Measurements from ENCODE around the gene SEZ6L.
A peak's percentile ranks its signal among the peaks of the same experiment; 100 is the strongest.

Gene SEZ6L

DNA sequence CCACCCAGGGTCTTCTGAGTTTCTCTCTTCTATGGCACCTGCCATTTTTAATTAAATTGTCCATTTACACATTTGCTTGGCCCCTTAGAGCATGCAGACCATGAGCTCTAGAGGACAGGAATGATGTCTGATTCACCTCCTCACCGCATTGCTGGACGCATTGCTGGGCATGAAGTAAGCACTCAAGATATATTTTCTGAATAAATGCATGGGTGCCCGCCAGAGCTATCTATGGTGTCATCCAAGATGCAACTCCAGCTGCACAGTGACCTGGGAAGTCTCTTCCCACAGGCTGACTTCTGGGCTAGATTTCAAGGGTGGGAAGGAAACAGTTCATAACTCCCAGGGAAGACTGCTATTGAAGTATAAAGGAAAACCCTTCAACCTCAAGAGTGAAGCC is 193.2 kb downstream of the SEZ6L start:
- no peak overlapping the region for H3K27ac ChIP-seq (ENCODE audit: low read length)

DNA sequence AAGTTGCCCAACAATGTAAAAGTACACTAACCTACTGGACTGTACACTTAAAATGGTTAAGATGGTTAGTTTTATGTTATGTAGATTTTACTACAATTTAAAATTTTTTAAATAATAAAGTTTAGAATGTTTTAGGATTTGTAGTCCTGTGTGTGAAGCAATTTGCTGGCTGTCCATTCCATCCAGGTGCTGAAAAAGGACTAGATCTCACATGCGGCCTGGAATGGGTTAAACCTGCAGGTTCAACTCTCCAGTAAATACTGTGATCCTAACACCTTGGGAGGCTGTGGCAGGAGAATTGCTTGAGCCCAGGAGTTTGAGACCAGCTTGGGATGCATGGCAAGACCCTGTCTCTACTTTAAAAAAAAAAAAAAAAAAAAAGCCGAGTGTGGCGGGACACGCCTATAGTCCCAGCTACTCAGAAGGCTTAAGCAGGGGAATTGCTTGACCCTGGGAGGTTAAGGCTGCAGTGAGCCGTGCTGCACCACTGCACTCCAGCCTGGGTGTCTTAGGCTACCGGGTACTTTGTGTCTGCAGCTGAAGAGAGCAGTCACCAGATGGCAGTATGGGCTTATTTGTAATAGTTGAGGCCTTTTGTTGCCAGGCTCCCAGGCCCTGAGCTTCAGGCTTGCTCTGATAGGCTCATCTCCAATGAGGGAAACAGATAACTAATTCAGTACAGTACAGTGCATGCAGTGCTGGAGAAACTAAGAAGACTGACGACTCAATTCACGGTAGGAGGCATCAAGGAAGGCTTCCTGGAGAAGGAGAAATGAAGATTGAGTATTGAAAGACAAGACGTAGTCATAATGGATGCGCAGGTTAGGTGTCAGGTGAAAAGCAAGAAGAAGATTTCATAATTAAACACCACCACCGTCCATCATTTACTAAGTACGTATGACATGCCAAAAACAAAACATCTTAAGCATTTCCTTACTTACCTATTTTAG is 195.1 kb downstream of the SEZ6L start:
- Histone ChIP-seq H3K9me3 (ENCODE audit: insufficient read depth, low read length, severe bottlenecking) (no peaks in the 10 kb centered on the region), H3K79me2 (ENCODE audit: insufficient read depth, low read length) (no peaks in the 10 kb centered on the region), H3K27me3 (ENCODE audit: insufficient read depth, low read length, poor library complexity) (no peaks in the 10 kb centered on the region), H3K4me1 (ENCODE audit: insufficient read depth, low read length) (peaks cover 5% of the 10 kb centered on the region), H3K36me3 (ENCODE audit: insufficient read depth, low read length) (no peaks in the 10 kb centered on the region), H3K4me3 (ENCODE audit: low read depth in 1 of 2, low read length in 2 of 2) (no peak overlapping the region), H3K27ac (ENCODE audit: low read length) (no peak overlapping the region), H4K20me1 (ENCODE audit: insufficient read depth, low read length) (no peaks in the 10 kb centered on the region), H2AFZ (ENCODE audit: low read depth, low read length) (no peak overlapping the region), H3K4me2 (ENCODE audit: insufficient read depth, low read length) (no peak overlapping the region), H3K9ac (ENCODE audit: low read depth, low read length) (no peak overlapping the region)
- no peak for TF ChIP-seq EZH2 (IDR thresholded peaks at IDR 0.05; ENCODE audit: borderline replicate concordance, low read depth, low read length, severe bottlenecking)
- TF ChIP-seq, protein P1, sequence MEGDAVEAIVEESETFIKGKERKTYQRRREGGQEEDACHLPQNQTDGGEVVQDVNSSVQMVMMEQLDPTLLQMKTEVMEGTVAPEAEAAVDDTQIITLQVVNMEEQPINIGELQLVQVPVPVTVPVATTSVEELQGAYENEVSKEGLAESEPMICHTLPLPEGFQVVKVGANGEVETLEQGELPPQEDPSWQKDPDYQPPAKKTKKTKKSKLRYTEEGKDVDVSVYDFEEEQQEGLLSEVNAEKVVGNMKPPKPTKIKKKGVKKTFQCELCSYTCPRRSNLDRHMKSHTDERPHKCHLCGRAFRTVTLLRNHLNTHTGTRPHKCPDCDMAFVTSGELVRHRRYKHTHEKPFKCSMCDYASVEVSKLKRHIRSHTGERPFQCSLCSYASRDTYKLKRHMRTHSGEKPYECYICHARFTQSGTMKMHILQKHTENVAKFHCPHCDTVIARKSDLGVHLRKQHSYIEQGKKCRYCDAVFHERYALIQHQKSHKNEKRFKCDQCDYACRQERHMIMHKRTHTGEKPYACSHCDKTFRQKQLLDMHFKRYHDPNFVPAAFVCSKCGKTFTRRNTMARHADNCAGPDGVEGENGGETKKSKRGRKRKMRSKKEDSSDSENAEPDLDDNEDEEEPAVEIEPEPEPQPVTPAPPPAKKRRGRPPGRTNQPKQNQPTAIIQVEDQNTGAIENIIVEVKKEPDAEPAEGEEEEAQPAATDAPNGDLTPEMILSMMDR (IDR thresholded peaks at IDR 0.05; ENCODE audit: borderline replicate concordance, extremely low read depth, low read length, poor library complexity, severe bottlenecking): peak; percentile 89
- DNase-seq (peak; percentile 68), ATAC-seq (ENCODE audit: insufficient read depth, low read depth) (peak; percentile 86)

More for the DNA sequence above, 193.2 kb downstream of the SEZ6L start:
- H4K20me1 ChIP-seq (ENCODE audit: insufficient read depth, low read length): no peaks in the 10 kb centered on the region
- no peaks in the 10 kb centered on the region for H3K27me3 ChIP-seq (ENCODE audit: insufficient read depth, low read length, poor library complexity)
- no peaks in the 10 kb centered on the region for H3K36me3 ChIP-seq (ENCODE audit: insufficient read depth, low read length)
- no peak for DNase-seq
- no peak overlapping the region for H3K4me3 ChIP-seq (ENCODE audit: low read depth in 1 of 2, low read length in 2 of 2)
- H3K4me1 ChIP-seq (ENCODE audit: insufficient read depth, low read length): peaks cover 5% of the 10 kb centered on the region
- no peak overlapping the region for H3K9ac ChIP-seq (ENCODE audit: low read depth, low read length)
- H2AFZ ChIP-seq (ENCODE audit: low read depth, low read length): no peak overlapping the region
- TF ChIP-seq, protein P1 (IDR thresholded peaks at IDR 0.05; ENCODE audit: borderline replicate concordance, extremely low read depth, low read length, poor library complexity, severe bottlenecking): no peak
- TF ChIP-seq EZH2 (IDR thresholded peaks at IDR 0.05; ENCODE audit: borderline replicate concordance, low read depth, low read length, severe bottlenecking): no peak
- no peaks in the 10 kb centered on the region for H3K9me3 ChIP-seq (ENCODE audit: insufficient read depth, low read length, severe bottlenecking)
- H3K79me2 ChIP-seq (ENCODE audit: insufficient read depth, low read length): no peaks in the 10 kb centered on the region
- no peak for ATAC-seq (ENCODE audit: insufficient read depth, low read depth)
- H3K4me2 ChIP-seq (ENCODE audit: insufficient read depth, low read length): no peak overlapping the region

DNA sequence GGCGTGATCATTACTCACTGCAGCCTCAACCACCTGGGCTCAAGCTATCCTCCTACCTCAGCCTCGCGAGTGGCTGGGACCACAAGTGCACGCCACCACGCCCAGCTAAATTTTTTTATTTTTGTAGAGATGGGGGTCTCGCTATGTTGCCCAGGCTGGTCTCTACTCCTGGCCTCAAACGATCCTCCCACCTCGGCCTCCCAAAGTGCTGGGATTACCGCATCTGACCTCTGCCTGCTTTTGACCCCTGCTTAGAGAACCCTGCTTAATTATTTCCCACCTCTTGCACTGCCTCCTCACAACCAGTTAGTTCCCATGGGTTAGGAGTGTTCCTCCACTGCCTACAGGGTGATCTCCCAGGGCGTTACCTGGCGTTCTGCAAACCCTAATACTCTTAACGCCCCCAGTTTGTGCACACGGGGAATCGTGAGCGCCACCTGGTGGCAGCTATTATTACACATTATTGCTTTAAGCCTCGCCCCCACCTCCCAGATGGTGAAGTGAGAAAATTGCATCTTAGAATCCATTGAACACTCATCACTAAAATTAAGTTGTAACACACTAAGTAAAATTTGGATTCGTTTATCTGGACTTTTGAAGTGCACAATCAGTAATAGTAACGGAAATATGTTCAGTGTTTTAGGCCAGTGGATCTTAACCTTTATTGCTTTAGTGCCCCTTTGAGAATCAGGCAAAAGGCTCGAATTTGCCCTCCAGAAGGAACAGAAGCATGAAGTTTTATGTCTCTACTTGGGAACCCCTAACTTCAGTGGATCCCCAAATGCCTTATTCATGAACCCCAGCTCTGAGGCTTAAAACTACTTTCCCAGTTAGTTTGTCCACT is 198.4 kb downstream of the SEZ6L start:
- peak; percentile 69; the same call in 2 of the 3 replicates for ATAC-seq (ENCODE audit: insufficient read depth, low read depth)
- TF ChIP-seq, protein P1 (IDR thresholded peaks at IDR 0.05; ENCODE audit: borderline replicate concordance, extremely low read depth, low read length, poor library complexity, severe bottlenecking): peak; percentile 90
- TF ChIP-seq EZH2 (IDR thresholded peaks at IDR 0.05; ENCODE audit: borderline replicate concordance, low read depth, low read length, severe bottlenecking): no peak
- H4K20me1 ChIP-seq (ENCODE audit: insufficient read depth, low read length): no peaks in the 10 kb centered on the region

More for the DNA sequence above, 198.4 kb downstream of the SEZ6L start:
- no peaks in the 10 kb centered on the region for H3K4me1 ChIP-seq (ENCODE audit: insufficient read depth, low read length)
- no peak overlapping the region for H2AFZ ChIP-seq (ENCODE audit: low read depth, low read length)
- peak; percentile 62 for DNase-seq
- H3K79me2 ChIP-seq (ENCODE audit: insufficient read depth, low read length): no peaks in the 10 kb centered on the region
- H3K4me3 ChIP-seq (ENCODE audit: low read depth in 1 of 2, low read length in 2 of 2): no peak overlapping the region
- no peaks in the 10 kb centered on the region for H3K9me3 ChIP-seq (ENCODE audit: insufficient read depth, low read length, severe bottlenecking)
- H3K27me3 ChIP-seq (ENCODE audit: insufficient read depth, low read length, poor library complexity): peaks cover 3% of the 10 kb centered on the region
- no peak overlapping the region for H3K4me2 ChIP-seq (ENCODE audit: insufficient read depth, low read length)
- no peak overlapping the region for H3K27ac ChIP-seq (ENCODE audit: low read length)
- H3K36me3 ChIP-seq (ENCODE audit: insufficient read depth, low read length): no peaks in the 10 kb centered on the region
- no peak overlapping the region for H3K9ac ChIP-seq (ENCODE audit: low read depth, low read length)

Measured in DND-41 (cell line).